Measurements from ENCODE around the gene PCDHGB5. TPM values are rescaled to one million over a fixed set of nuclear protein-coding genes. Genes with fewer than 3 reads are reported as not detected.
"Not testable (repeated sequence)": the region's sequence is repeated elsewhere in the genome, so short reads cannot be mapped to it uniquely, and the experiment has no call there.

Gene PCDHGB5
- total and polyA plus RNA-seq, 8 donors: 1.1 to 7.9 (median 4.5) TPM

GRCh38 chr5:141371572-141372475, 25.9 kb upstream of the PCDHGB5 start:
- intact Hi-C loops (cut with DNase I): no loop called here
- no peak for TF ChIP-seq CTCF (IDR thresholded peaks at IDR 0.05)
- Histone ChIP-seq H3K27me3 (no peaks in the 10 kb centered on the region), H3K4me1 (no peaks in the 10 kb centered on the region), H3K9me3 (peaks cover 0 to 27% (median 4%) of the 10 kb centered on the region in 4 donors), H3K4me3 (no peak overlapping the region), H3K36me3 (no peaks in the 10 kb centered on the region), H3K27ac (no peak overlapping the region)
- no peak for ATAC-seq
- DNase-seq: no peak
- FAIRE-seq: no peak
- 24% methylated on average over 67 to 69 of the region's 69 CpGs for WGBS, 2 donors

GRCh38 chr5:141373673-141374317, 24.0 kb upstream of the PCDHGB5 start, which contains the start of gene PCDHGA6:
Gene PCDHGA6, plus strand, starts transcription at chr5:141373891. Its CDS starts 193 bp downstream, at chr5:141374084.
- TF ChIP-seq CTCF (IDR thresholded peaks at IDR 0.05): peak in 1 of 4 donors; percentile 7
- FAIRE-seq (no peak), ATAC-seq (peak in 1 of 4 donors; percentile 38), DNase-seq (no peak)
- no peaks in the 10 kb centered on the region for H3K36me3 ChIP-seq
- H3K4me3 ChIP-seq: no peak within 1 kb of the TSS
- 14 to 15% methylated on average over 27 of the region's 27 CpGs for WGBS, 2 donors
- no peak within 1 kb of the TSS for H3K27ac ChIP-seq
- H3K9me3 ChIP-seq: peaks cover 0 to 27% (median 2%) of the 10 kb centered on the region in 4 donors
- intact Hi-C loops (cut with DNase I): no loop called here
- no peaks in the 10 kb centered on the region for H3K4me1 ChIP-seq
- no peaks in the 10 kb centered on the region for H3K27me3 ChIP-seq

GRCh38 chr5:141374627-141375026, 23.1 kb upstream of the PCDHGB5 start:
- H3K4me3 ChIP-seq: no peak overlapping the region
- 45 to 52% methylated on average over 14 of the region's 14 CpGs for WGBS, 2 donors
- H3K27me3 ChIP-seq: no peaks in the 10 kb centered on the region
- no peak overlapping the region for H3K27ac ChIP-seq
- no peak for TF ChIP-seq CTCF (IDR thresholded peaks at IDR 0.05)
- H3K4me1 ChIP-seq: no peaks in the 10 kb centered on the region
- DNase-seq (no peak), ATAC-seq (no peak), FAIRE-seq (no peak)
- intact Hi-C loops (cut with DNase I): no loop called here
- H3K36me3 ChIP-seq: no peaks in the 10 kb centered on the region
- peaks cover 0 to 27% (median 2%) of the 10 kb centered on the region in 4 donors for H3K9me3 ChIP-seq

GRCh38 chr5:141375444-141376155, 22.1 kb upstream of the PCDHGB5 start:
- peaks cover 0 to 26% (median 2%) of the 10 kb centered on the region in 4 donors for H3K9me3 ChIP-seq
- ATAC-seq; H3K27me3 ChIP-seq; FAIRE-seq; DNase-seq; H3K4me3 ChIP-seq; H3K27ac ChIP-seq; intact Hi-C loops (cut with DNase I); H3K4me1 ChIP-seq; H3K36me3 ChIP-seq: not testable (repeated sequence)
- 25 to 41% methylated on average over 24 to 42 of the region's 48 CpGs for WGBS, 2 donors

Measured in pancreas (tissue), 10 donors.